ENCODE data around the gene PAPPA. TPM values are rescaled to one million over a fixed set of nuclear protein-coding genes. Genes with fewer than 3 reads are reported as not detected.
A peak's percentile ranks its signal among the peaks of the same experiment; 100 is the strongest.

PAPPA gene
- total RNA-seq, 2 donors from 2014 or later, result 0.09 TPM

GRCh38 chr9:116316246-116316645 lies 162.7 kb downstream of the PAPPA start:
- Mint-ChIP-seq H3K4me3 (no peak overlapping the region), H3K9me3 (no peaks in the 10 kb centered on the region), H3K27me3 (ENCODE audit: insufficient read depth) (peaks cover 77% of the 10 kb centered on the region), H3K36me3 (ENCODE audit: low read depth) (no peaks in the 10 kb centered on the region), H3K4me1 (peaks cover 19% of the 10 kb centered on the region), H3K27ac (no peak overlapping the region)
- H3K9me3 ChIP-seq (ENCODE audit: control insufficient read depth, low read length), result no peaks in the 10 kb centered on the region
- TF ChIP-seq CTCF (conservative IDR thresholded peaks at IDR 0.05), result no peak
- no peak overlapping the region for H3K4me3 ChIP-seq (ENCODE audit: low read length)
- H3K27me3 ChIP-seq (ENCODE audit: control insufficient read depth, insufficient read depth, low read length, poor library complexity, severe bottlenecking), result peaks cover 49% of the 10 kb centered on the region
- H3K9ac ChIP-seq (ENCODE audit: extremely low read depth, low read length, poor library complexity, severe bottlenecking), result no peak overlapping the region
- no peaks in the 10 kb centered on the region for H3K36me3 ChIP-seq (ENCODE audit: control insufficient read depth, insufficient read depth, low read length)
- no peak for DNase-seq
- no peak overlapping the region for H3K27ac ChIP-seq (ENCODE audit: low read depth, low read length)
- WGBS, 2 experiments (ENCODE audit: insufficient coverage in 1 of 2, insufficient read length in 1 of 2), result 60 to 89% methylated on average over 1 to 2 of the region's 2 CpGs
- peaks cover 6% of the 10 kb centered on the region for H3K4me1 ChIP-seq (ENCODE audit: control insufficient read depth, insufficient read depth, low read length)

GRCh38 chr9:116317503-116317902 lies 163.9 kb downstream of the PAPPA start:
- Histone ChIP-seq H3K36me3 (ENCODE audit: control insufficient read depth, insufficient read depth, low read length) (no peaks in the 10 kb centered on the region), H3K4me1 (ENCODE audit: control insufficient read depth, insufficient read depth, low read length) (peaks cover 6% of the 10 kb centered on the region), H3K27me3 (ENCODE audit: control insufficient read depth, insufficient read depth, low read length, poor library complexity, severe bottlenecking) (peaks cover 62% of the 10 kb centered on the region), H3K27ac (ENCODE audit: low read depth, low read length) (no peak overlapping the region), H3K9ac (ENCODE audit: extremely low read depth, low read length, poor library complexity, severe bottlenecking) (no peak overlapping the region), H3K4me3 (ENCODE audit: low read length) (no peak overlapping the region), H3K9me3 (ENCODE audit: control insufficient read depth, low read length) (no peaks in the 10 kb centered on the region)
- peaks cover 78% of the 10 kb centered on the region for H3K27me3 Mint-ChIP-seq (ENCODE audit: insufficient read depth)
- no peaks in the 10 kb centered on the region for H3K9me3 Mint-ChIP-seq
- H3K36me3 Mint-ChIP-seq (ENCODE audit: low read depth), result no peaks in the 10 kb centered on the region
- 92 to 97% methylated on average over 2 of the region's 2 CpGs for WGBS, 2 experiments (ENCODE audit: insufficient coverage in 1 of 2, insufficient read length in 1 of 2)
- H3K4me1 Mint-ChIP-seq, result peaks cover 19% of the 10 kb centered on the region
- no peak for TF ChIP-seq CTCF (conservative IDR thresholded peaks at IDR 0.05)
- no peak overlapping the region for H3K4me3 Mint-ChIP-seq
- no peak overlapping the region for H3K27ac Mint-ChIP-seq
- DNase-seq, result no peak

- H3K27me3 ChIP-seq (ENCODE audit: control insufficient read depth, insufficient read depth, low read length, poor library complexity, severe bottlenecking), result peaks cover 74% of the 10 kb centered on the region
- no peak overlapping the region for H3K9ac ChIP-seq (ENCODE audit: extremely low read depth, low read length, poor library complexity, severe bottlenecking)
- H3K36me3 ChIP-seq (ENCODE audit: control insufficient read depth, insufficient read depth, low read length), result no peaks in the 10 kb centered on the region
- H3K4me3 ChIP-seq (ENCODE audit: low read length), result no peak overlapping the region
- peak; percentile 81 for DNase-seq
- peaks cover 9% of the 10 kb centered on the region for H3K4me1 ChIP-seq (ENCODE audit: control insufficient read depth, insufficient read depth, low read length)
- H3K9me3 ChIP-seq (ENCODE audit: control insufficient read depth, low read length), result no peaks in the 10 kb centered on the region
- no peaks in the 10 kb centered on the region for H3K9me3 Mint-ChIP-seq
- H3K36me3 Mint-ChIP-seq (ENCODE audit: low read depth), result no peaks in the 10 kb centered on the region
- peaks cover 30% of the 10 kb centered on the region for H3K4me1 Mint-ChIP-seq
- no peak overlapping the region for H3K4me3 Mint-ChIP-seq
- no peak for TF ChIP-seq CTCF (conservative IDR thresholded peaks at IDR 0.05)
- no peak overlapping the region for H3K27ac ChIP-seq (ENCODE audit: low read depth, low read length)
- no peak overlapping the region for H3K27ac Mint-ChIP-seq
- WGBS, 2 experiments (ENCODE audit: insufficient coverage in 1 of 2, insufficient read length in 1 of 2), result 70 to 79% methylated on average over 10 to 19 of the region's 19 CpGs
- peaks cover 80% of the 10 kb centered on the region for H3K27me3 Mint-ChIP-seq (ENCODE audit: insufficient read depth)
Observed at GRCh38 chr9:116318468-116319374, 165.1 kb downstream of the PAPPA start.
